HL-60 (cell line): ENCODE results near the gene SLC2A2.

Experiments used
- DNase-seq, 2 experiments: peaks; one replicate each; pipeline ENCODE4 v3.0.0-alpha.2; 2010 to 2020; ENCODE audit warnings: low read depth in 1 of 2, low spot score in 1 of 2
- H3K27ac ChIP-seq: fragments of 250-450 bp; sonication (Bioruptor Pico); replicated peaks from 2 replicates; pipeline ENCODE4 v1.5.1; 2020; ENCODE audit warnings: mild to moderate bottlenecking, moderate library complexity
- H3K27me3 ChIP-seq: fragments of 250-450 bp; sonication (Bioruptor Pico); 2 replicates; pipeline ENCODE4 v1.5.1; 2021; ENCODE audit warnings: mild to moderate bottlenecking, moderate library complexity; ENCODE audit not compliant: insufficient read depth, poor library complexity, severe bottlenecking
- H3K4me3 ChIP-seq: replicated peaks from 2 replicates; pipeline ENCODE4 v1.5.1; 2011; ENCODE audit warnings: mild to moderate bottlenecking, control low read depth, low read length; ENCODE audit not compliant: insufficient read depth
- CTCF ChIP-seq: IDR thresholded peaks from one replicate; pipeline ENCODE4 v1.5.1; 2011; ENCODE audit warnings: low read length, control low read depth, inconsistent platforms; ENCODE audit not compliant: insufficient read depth
- GABPA ChIP-seq: IDR thresholded peaks from 2 replicates; pipeline ENCODE4 v1.6.1; 2012; ENCODE audit warnings: low read depth
- POLR2AphosphoS5 ChIP-seq: IDR thresholded peaks from 2 replicates; pipeline ENCODE4 v1.6.1; 2012; ENCODE audit warnings: low read depth
- REST ChIP-seq: IDR thresholded peaks from 2 replicates; pipeline ENCODE4 v1.6.1; 2012; ENCODE audit warnings: low read depth; ENCODE audit not compliant: insufficient replicate concordance
- SPI1 ChIP-seq: IDR thresholded peaks from 2 replicates; pipeline ENCODE4 v1.6.1; 2012; ENCODE audit warnings: low read depth, mild to moderate bottlenecking, borderline replicate concordance

Gene SLC2A2

GRCh38 chr3:170956647-170957046 is 69.9 kb downstream of the SLC2A2 start:
- DNase-seq: no peak
- Histone ChIP-seq H3K27me3 (no peaks in the 10 kb centered on the region), H3K27ac (no peak overlapping the region), H3K4me3 (no peak overlapping the region)
- TF ChIP-seq GABPA: no peak
- no peak for TF ChIP-seq REST
- no peak for TF ChIP-seq SPI1
- no peak for TF ChIP-seq POLR2AphosphoS5
- TF ChIP-seq CTCF: no peak

GRCh38 chr3:170953736-170954135 is 72.8 kb downstream of the SLC2A2 start:
- no peak for DNase-seq
- Histone ChIP-seq H3K27me3 (no peaks in the 10 kb centered on the region), H3K27ac (no peak overlapping the region), H3K4me3 (no peak overlapping the region)
- no peak for TF ChIP-seq GABPA
- no peak for TF ChIP-seq REST
- no peak for TF ChIP-seq SPI1
- TF ChIP-seq POLR2AphosphoS5: no peak
- TF ChIP-seq CTCF: no peak

- no peaks in the 10 kb centered on the region for H3K27me3 ChIP-seq
- no peak for DNase-seq
- no peak for TF ChIP-seq SPI1
- TF ChIP-seq GABPA: no peak
- TF ChIP-seq CTCF: no peak
- TF ChIP-seq REST: no peak
- no peak for TF ChIP-seq POLR2AphosphoS5
- H3K27ac ChIP-seq: no peak overlapping the region
- no peak overlapping the region for H3K4me3 ChIP-seq
Measured at GRCh38 chr3:170953229-170953628, 73.3 kb downstream of the SLC2A2 start.
